IgD-negative memory B cell (primary cell): ENCODE measurements around the gene FIBIN. TPM values are rescaled to one million over a fixed set of nuclear protein-coding genes. Genes with fewer than 3 reads are reported as not detected.
"Not testable (repeated sequence)": the region's sequence is repeated elsewhere in the genome, so short reads cannot be mapped to it uniquely, and the experiment has no call there.

ENCODE experiments used
- H3K27ac Mint-ChIP-seq, 3 donors: one replicate each; pipeline ENCODE4 v1.8.0; 2020 to 2022; ENCODE audit warnings: mild to moderate bottlenecking in 3 of 3, mixed read lengths in 3 of 3, moderate library complexity in 1 of 3
- H3K27me3 Mint-ChIP-seq: one replicate; pipeline ENCODE4 v1.8.0; 2021; ENCODE audit warnings: mixed read lengths
- H3K36me3 Mint-ChIP-seq: one replicate; pipeline ENCODE4 v1.8.0; 2020; ENCODE audit warnings: mild to moderate bottlenecking, mixed read lengths
- H3K4me1 Mint-ChIP-seq, 3 donors: one replicate each; pipeline ENCODE4 v1.8.0; 2020 to 2022; ENCODE audit warnings: mixed read lengths in 3 of 3, mild to moderate bottlenecking in 1 of 3
- H3K4me3 Mint-ChIP-seq, 4 donors: one replicate each; pipeline ENCODE4 v1.8.0; 2020 to 2022; ENCODE audit warnings: mild to moderate bottlenecking in 4 of 4, mixed read lengths in 4 of 4, moderate library complexity in 3 of 4
- H3K9me3 Mint-ChIP-seq, 3 donors: one replicate each; pipeline ENCODE4 v1.8.0; 2020 to 2021; ENCODE audit warnings: mixed read lengths in 3 of 3, mild to moderate bottlenecking in 1 of 3
- polyA plus RNA-seq: library from polyadenylated mRNA; unstranded; fragments of 300-500 nt; fragmentation: Illumina TruSeq; gene quantifications from one replicate; pipeline ENCODE4 v1.2.3, GENCODE V29; 2021

The FIBIN gene
- polyA plus RNA-seq, 1 donor from 2014 or later, result not detected

- H3K27ac Mint-ChIP-seq, result no peak overlapping the region
- H3K4me1 Mint-ChIP-seq, result no peaks in the 10 kb centered on the region
- no peaks in the 10 kb centered on the region for H3K27me3 Mint-ChIP-seq
- H3K36me3 Mint-ChIP-seq, result no peaks in the 10 kb centered on the region
- H3K9me3 Mint-ChIP-seq, result peaks cover 0 to 3% (median 0%) of the 10 kb centered on the region in 3 donors
- H3K4me3 Mint-ChIP-seq, result no peak overlapping the region
Observed at GRCh38 chr11:26964339-26964738, 29.6 kb upstream of the FIBIN start.

- H3K27ac Mint-ChIP-seq, H3K36me3 Mint-ChIP-seq, H3K27me3 Mint-ChIP-seq, H3K4me1 Mint-ChIP-seq, H3K4me3 Mint-ChIP-seq, H3K9me3 Mint-ChIP-seq: not testable (repeated sequence)
Observed at GRCh38 chr11:26964847-26965485, 28.9 kb upstream of the FIBIN start.

GRCh38 chr11:26971961-26972360 lies 22.0 kb upstream of the FIBIN start:
- no peaks in the 10 kb centered on the region for H3K27me3 Mint-ChIP-seq
- H3K4me3 Mint-ChIP-seq, result no peak overlapping the region
- no peaks in the 10 kb centered on the region for H3K36me3 Mint-ChIP-seq
- H3K4me1 Mint-ChIP-seq, result no peaks in the 10 kb centered on the region
- no peak overlapping the region for H3K27ac Mint-ChIP-seq
- peaks cover 0 to 9% (median 2%) of the 10 kb centered on the region in 3 donors for H3K9me3 Mint-ChIP-seq

GRCh38 chr11:26974069-26974783 lies 19.7 kb upstream of the FIBIN start:
- Mint-ChIP-seq H3K9me3 (peaks cover 2 to 12% (median 2%) of the 10 kb centered on the region in 3 donors), H3K27ac (no peak overlapping the region), H3K27me3 (no peaks in the 10 kb centered on the region), H3K4me1 (no peaks in the 10 kb centered on the region), H3K36me3 (no peaks in the 10 kb centered on the region), H3K4me3 (no peak overlapping the region)

GRCh38 chr11:26974996-26975395 lies 18.9 kb upstream of the FIBIN start:
- no peak overlapping the region for H3K27ac Mint-ChIP-seq
- no peak overlapping the region for H3K4me3 Mint-ChIP-seq
- no peaks in the 10 kb centered on the region for H3K27me3 Mint-ChIP-seq
- peaks cover 0 to 2% (median 0%) of the 10 kb centered on the region in 3 donors for H3K4me1 Mint-ChIP-seq
- peaks cover 2 to 20% (median 8%) of the 10 kb centered on the region in 3 donors for H3K9me3 Mint-ChIP-seq
- H3K36me3 Mint-ChIP-seq, result no peaks in the 10 kb centered on the region

- Mint-ChIP-seq H3K27me3 (no peaks in the 10 kb centered on the region), H3K4me1 (peaks cover 0 to 2% (median 0%) of the 10 kb centered on the region in 3 donors), H3K27ac (no peak overlapping the region), H3K36me3 (no peaks in the 10 kb centered on the region), H3K4me3 (no peak overlapping the region), H3K9me3 (peaks cover 2 to 22% (median 9%) of the 10 kb centered on the region in 3 donors)
Observed at GRCh38 chr11:26976389-26976788, 17.5 kb upstream of the FIBIN start.

GRCh38 chr11:26977209-26977608 lies 16.7 kb upstream of the FIBIN start:
- not testable (repeated sequence) for H3K36me3 Mint-ChIP-seq, H3K4me3 Mint-ChIP-seq, H3K27ac Mint-ChIP-seq, H3K4me1 Mint-ChIP-seq, H3K27me3 Mint-ChIP-seq
- peaks cover 2 to 22% (median 9%) of the 10 kb centered on the region in 3 donors for H3K9me3 Mint-ChIP-seq

GRCh38 chr11:26983645-26984044 lies 10.3 kb upstream of the FIBIN start:
- H3K4me3 Mint-ChIP-seq, result no peak overlapping the region
- H3K36me3 Mint-ChIP-seq, result no peaks in the 10 kb centered on the region
- peaks cover 0 to 2% (median 0%) of the 10 kb centered on the region in 3 donors for H3K4me1 Mint-ChIP-seq
- peaks cover 10 to 26% (median 13%) of the 10 kb centered on the region in 3 donors for H3K9me3 Mint-ChIP-seq
- H3K27ac Mint-ChIP-seq, result no peak overlapping the region
- H3K27me3 Mint-ChIP-seq, result no peaks in the 10 kb centered on the region

GRCh38 chr11:26985470-26985869 lies 8.4 kb upstream of the FIBIN start:
- Mint-ChIP-seq H3K4me1 (no peaks in the 10 kb centered on the region), H3K36me3 (no peaks in the 10 kb centered on the region), H3K9me3 (peaks cover 8 to 13% (median 10%) of the 10 kb centered on the region in 3 donors), H3K27ac (no peak overlapping the region), H3K27me3 (no peaks in the 10 kb centered on the region), H3K4me3 (no peak overlapping the region)

- no peaks in the 10 kb centered on the region for H3K4me1 Mint-ChIP-seq
- peaks cover 8 to 13% (median 10%) of the 10 kb centered on the region in 3 donors for H3K9me3 Mint-ChIP-seq
- no peak overlapping the region for H3K4me3 Mint-ChIP-seq
- no peaks in the 10 kb centered on the region for H3K36me3 Mint-ChIP-seq
- no peaks in the 10 kb centered on the region for H3K27me3 Mint-ChIP-seq
- H3K27ac Mint-ChIP-seq, result no peak overlapping the region
Observed at GRCh38 chr11:26985943-26986342, 8.0 kb upstream of the FIBIN start.

GRCh38 chr11:26987272-26987671 lies 6.6 kb upstream of the FIBIN start:
- Mint-ChIP-seq H3K27me3 (no peaks in the 10 kb centered on the region), H3K4me1 (no peaks in the 10 kb centered on the region), H3K36me3 (no peaks in the 10 kb centered on the region), H3K4me3 (no peak overlapping the region), H3K9me3 (peaks cover 8 to 13% (median 10%) of the 10 kb centered on the region in 3 donors), H3K27ac (no peak overlapping the region)

- Mint-ChIP-seq H3K27me3 (no peaks in the 10 kb centered on the region), H3K4me3 (no peak overlapping the region), H3K27ac (no peak overlapping the region), H3K9me3 (peaks cover 8 to 13% (median 9%) of the 10 kb centered on the region in 3 donors), H3K4me1 (no peaks in the 10 kb centered on the region), H3K36me3 (no peaks in the 10 kb centered on the region)
Observed at GRCh38 chr11:26987731-26988130, 6.2 kb upstream of the FIBIN start.

- Mint-ChIP-seq H3K4me3 (no peak overlapping the region), H3K36me3 (no peaks in the 10 kb centered on the region), H3K27me3 (no peaks in the 10 kb centered on the region), H3K27ac (no peak overlapping the region), H3K9me3 (peaks cover 0 to 6% (median under 1%) of the 10 kb centered on the region in 3 donors), H3K4me1 (no peaks in the 10 kb centered on the region)
Observed at GRCh38 chr11:26992031-26992541, 1.8 kb upstream of the FIBIN start.

GRCh38 chr11:26994631-26995095 lies 751 bp downstream of the FIBIN start:
- Mint-ChIP-seq H3K27me3 (no peaks in the 10 kb centered on the region), H3K9me3 (no peaks in the 10 kb centered on the region), H3K27ac (no peak overlapping the region)

GRCh38 chr11:26995701-26996460 lies 2.0 kb downstream of the FIBIN start:
- Mint-ChIP-seq H3K9me3 (no peaks in the 10 kb centered on the region), H3K4me1 (no peaks in the 10 kb centered on the region), H3K27ac (no peak overlapping the region), H3K4me3 (no peak overlapping the region), H3K27me3 (no peaks in the 10 kb centered on the region), H3K36me3 (no peaks in the 10 kb centered on the region)

More at GRCh38 chr11:26994631-26995095, 751 bp downstream of the FIBIN start:
- H3K4me3 Mint-ChIP-seq, result no peak overlapping the region
- H3K36me3 Mint-ChIP-seq, result no peaks in the 10 kb centered on the region
- H3K4me1 Mint-ChIP-seq, result no peaks in the 10 kb centered on the region
